ENCODE measurements around the gene PARD3. TPM values are rescaled to one million over a fixed set of nuclear protein-coding genes. Genes with fewer than 3 reads are reported as not detected.
"Not testable (repeated sequence)": the region's sequence is repeated elsewhere in the genome, so short reads cannot be mapped to it uniquely, and the experiment has no call there.

Gene PARD3
- total RNA-seq, 1 experiment from 2014 or later = 46.3 TPM

GRCh38 chr10:34356463-34356862 is 458.6 kb downstream of the PARD3 start:
- no peaks in the 10 kb centered on the region for H3K4me1 ChIP-seq (ENCODE audit: control insufficient read depth in 1 of 2, insufficient read depth in 2 of 2, low read length in 2 of 2)
- H3K79me2 ChIP-seq (ENCODE audit: insufficient read depth, low read length) = no peaks in the 10 kb centered on the region
- no peaks in the 10 kb centered on the region for H3K27me3 ChIP-seq (ENCODE audit: insufficient read depth, low read length)
- H3K4me2 ChIP-seq (ENCODE audit: low read length) = no peak overlapping the region
- intact Hi-C loops (cut with micrococcal nuclease) = no loop called here
- H3K4me3 ChIP-seq (replicated peaks in 1 of 2; ENCODE audit: low read depth in 1 of 2, low read length in 2 of 2) = no peak overlapping the region
- H2AFZ ChIP-seq (ENCODE audit: low read depth, low read length, poor library complexity, severe bottlenecking) = no peak overlapping the region
- BruUV-seq (replicated peaks) = no TSS peak
- ATAC-seq (no peak), DNase-seq (ENCODE audit: low read depth, low spot score) (no peak)
- ChIA-PET RAD21 (ENCODE audit: low non-redundant PET in 1 of 2, low total read pairs in 2 of 2, uncharacterized antibody in 2 of 2, unreplicated experiment in 2 of 2) (no interaction called here), CTCF (no interaction called here), POLR2A (no interaction called here)
- H3K36me3 ChIP-seq (ENCODE audit: control insufficient read depth in 1 of 2, insufficient read depth in 2 of 2, low read length in 2 of 2) = no peaks in the 10 kb centered on the region
- H3K9me2 ChIP-seq (ENCODE audit: insufficient read depth) = no peaks in the 10 kb centered on the region
- H3K9me3 ChIP-seq (ENCODE audit: control insufficient read depth in 1 of 2, insufficient read depth in 1 of 2, low read depth in 1 of 2, low read length in 2 of 2) = no peaks in the 10 kb centered on the region
- TF ChIP-seq ZFX (IDR thresholded peaks at IDR 0.05) (no peak), FOSL1 (IDR thresholded peaks at IDR 0.05; ENCODE audit: low read depth) (no peak), SIN3A (IDR thresholded peaks at IDR 0.05; ENCODE audit: low read depth) (no peak), YY1 (IDR thresholded peaks at IDR 0.05; ENCODE audit: extremely low read depth, insufficient replicate concordance, low read depth, low read length) (no peak), EZH2phosphoT487 (IDR thresholded peaks at IDR 0.05; ENCODE audit: borderline replicate concordance) (no peak), ZNF274 (IDR thresholded peaks at IDR 0.05; ENCODE audit: low read depth, low read length) (no peak), TCF7L2 (IDR thresholded peaks at IDR 0.05; ENCODE audit: borderline replicate concordance, extremely low read depth, insufficient read depth, insufficient read length) (no peak), SP1 (IDR thresholded peaks at IDR 0.05; ENCODE audit: low read depth) (no peak), CEBPB (IDR thresholded peaks at IDR 0.05; ENCODE audit: low read depth) (no peak)
- TF ChIP-seq, protein P1, sequence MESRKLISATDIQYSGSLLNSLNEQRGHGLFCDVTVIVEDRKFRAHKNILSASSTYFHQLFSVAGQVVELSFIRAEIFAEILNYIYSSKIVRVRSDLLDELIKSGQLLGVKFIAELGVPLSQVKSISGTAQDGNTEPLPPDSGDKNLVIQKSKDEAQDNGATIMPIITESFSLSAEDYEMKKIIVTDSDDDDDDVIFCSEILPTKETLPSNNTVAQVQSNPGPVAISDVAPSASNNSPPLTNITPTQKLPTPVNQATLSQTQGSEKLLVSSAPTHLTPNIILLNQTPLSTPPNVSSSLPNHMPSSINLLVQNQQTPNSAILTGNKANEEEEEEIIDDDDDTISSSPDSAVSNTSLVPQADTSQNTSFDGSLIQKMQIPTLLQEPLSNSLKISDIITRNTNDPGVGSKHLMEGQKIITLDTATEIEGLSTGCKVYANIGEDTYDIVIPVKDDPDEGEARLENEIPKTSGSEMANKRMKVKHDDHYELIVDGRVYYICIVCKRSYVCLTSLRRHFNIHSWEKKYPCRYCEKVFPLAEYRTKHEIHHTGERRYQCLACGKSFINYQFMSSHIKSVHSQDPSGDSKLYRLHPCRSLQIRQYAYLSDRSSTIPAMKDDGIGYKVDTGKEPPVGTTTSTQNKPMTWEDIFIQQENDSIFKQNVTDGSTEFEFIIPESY (IDR thresholded peaks at IDR 0.05; ENCODE audit: extremely low read depth, insufficient replicate concordance, low read length) = no peak
- no peak overlapping the region for H3K27ac ChIP-seq (ENCODE audit: low read depth, low read length)
- no peak overlapping the region for H3K9ac ChIP-seq (ENCODE audit: low read length)
- H4K20me1 ChIP-seq (ENCODE audit: insufficient read depth) = no peaks in the 10 kb centered on the region

DNA sequence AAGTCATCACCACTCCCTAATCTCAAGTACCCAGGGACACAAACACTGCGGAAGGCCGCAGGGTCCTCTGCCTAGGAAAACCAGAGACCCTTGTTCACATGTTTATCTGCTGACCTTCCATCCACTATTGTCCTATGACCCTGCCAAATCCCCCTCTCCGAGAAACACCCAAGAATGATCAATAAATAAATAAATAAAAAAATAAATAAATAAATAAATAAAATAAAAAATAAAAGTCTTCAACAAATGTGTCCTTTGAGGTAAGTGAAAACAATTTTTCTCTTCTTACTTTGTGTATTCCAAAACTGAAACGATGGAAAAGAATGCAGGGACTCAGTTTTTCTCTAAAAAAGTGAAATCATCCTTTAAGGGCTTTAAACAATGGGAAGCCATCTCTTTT is 461.6 kb downstream of the PARD3 start:
- H3K27me3 ChIP-seq (ENCODE audit: insufficient read depth, low read length); BruUV-seq (replicated peaks); H3K79me2 ChIP-seq (ENCODE audit: insufficient read depth, low read length); H3K4me2 ChIP-seq (ENCODE audit: low read length); intact Hi-C loops (cut with micrococcal nuclease); ATAC-seq; H3K9me2 ChIP-seq (ENCODE audit: insufficient read depth); POLR2A ChIA-PET; H3K4me1 ChIP-seq (ENCODE audit: control insufficient read depth in 1 of 2, insufficient read depth in 2 of 2, low read length in 2 of 2); H3K4me3 ChIP-seq (replicated peaks in 1 of 2; ENCODE audit: low read depth in 1 of 2, low read length in 2 of 2); H3K36me3 ChIP-seq (ENCODE audit: control insufficient read depth in 1 of 2, insufficient read depth in 2 of 2, low read length in 2 of 2); H3K27ac ChIP-seq (ENCODE audit: low read depth, low read length); H2AFZ ChIP-seq (ENCODE audit: low read depth, low read length, poor library complexity, severe bottlenecking); H3K9ac ChIP-seq (ENCODE audit: low read length); RAD21 ChIA-PET (ENCODE audit: low non-redundant PET in 1 of 2, low total read pairs in 2 of 2, uncharacterized antibody in 2 of 2, unreplicated experiment in 2 of 2); CTCF ChIA-PET; H4K20me1 ChIP-seq (ENCODE audit: insufficient read depth); H3K9me3 ChIP-seq (ENCODE audit: control insufficient read depth in 1 of 2, insufficient read depth in 1 of 2, low read depth in 1 of 2, low read length in 2 of 2); DNase-seq (ENCODE audit: low read depth, low spot score): not testable (repeated sequence)

- H2AFZ ChIP-seq (ENCODE audit: low read depth, low read length, poor library complexity, severe bottlenecking); H3K79me2 ChIP-seq (ENCODE audit: insufficient read depth, low read length); H3K27ac ChIP-seq (ENCODE audit: low read depth, low read length); H3K4me2 ChIP-seq (ENCODE audit: low read length); ATAC-seq; POLR2A ChIA-PET; RAD21 ChIA-PET (ENCODE audit: low non-redundant PET in 1 of 2, low total read pairs in 2 of 2, uncharacterized antibody in 2 of 2, unreplicated experiment in 2 of 2); H3K9me2 ChIP-seq (ENCODE audit: insufficient read depth); intact Hi-C loops (cut with micrococcal nuclease); DNase-seq (ENCODE audit: low read depth, low spot score); BruUV-seq (replicated peaks); H3K9me3 ChIP-seq (ENCODE audit: control insufficient read depth in 1 of 2, insufficient read depth in 1 of 2, low read depth in 1 of 2, low read length in 2 of 2); H3K4me3 ChIP-seq (replicated peaks in 1 of 2; ENCODE audit: low read depth in 1 of 2, low read length in 2 of 2); CTCF ChIA-PET; H3K36me3 ChIP-seq (ENCODE audit: control insufficient read depth in 1 of 2, insufficient read depth in 2 of 2, low read length in 2 of 2); H3K27me3 ChIP-seq (ENCODE audit: insufficient read depth, low read length); H3K4me1 ChIP-seq (ENCODE audit: control insufficient read depth in 1 of 2, insufficient read depth in 2 of 2, low read length in 2 of 2); H4K20me1 ChIP-seq (ENCODE audit: insufficient read depth); H3K9ac ChIP-seq (ENCODE audit: low read length): not testable (repeated sequence)
Measured at GRCh38 chr10:34352599-34353204, 462.4 kb downstream of the PARD3 start.

Measured in HCT116 (cell line).